ENCODE data around the gene CHID1.

DNA sequence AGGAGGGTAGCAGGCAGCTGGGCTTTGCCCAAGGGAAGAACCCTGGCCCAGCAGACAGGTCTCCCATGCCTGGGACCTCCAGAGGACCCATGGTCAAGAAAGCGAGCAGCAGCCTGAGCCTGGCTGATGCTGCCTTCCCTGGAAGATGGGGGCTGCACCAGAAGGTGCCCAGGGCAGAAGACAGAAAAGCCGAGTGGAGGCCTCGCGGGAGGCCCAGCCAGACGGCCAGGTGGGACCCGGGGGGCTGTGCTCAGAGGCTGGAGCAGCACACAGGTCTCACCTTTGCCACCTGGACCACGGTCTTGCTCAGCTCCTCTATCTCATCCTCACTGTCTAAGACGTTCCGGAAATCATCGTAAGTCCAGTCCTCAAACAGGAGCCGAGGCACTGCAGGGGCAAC lies 10.9 kb downstream of the CHID1 start:
- TF ChIP-seq, protein P1, sequence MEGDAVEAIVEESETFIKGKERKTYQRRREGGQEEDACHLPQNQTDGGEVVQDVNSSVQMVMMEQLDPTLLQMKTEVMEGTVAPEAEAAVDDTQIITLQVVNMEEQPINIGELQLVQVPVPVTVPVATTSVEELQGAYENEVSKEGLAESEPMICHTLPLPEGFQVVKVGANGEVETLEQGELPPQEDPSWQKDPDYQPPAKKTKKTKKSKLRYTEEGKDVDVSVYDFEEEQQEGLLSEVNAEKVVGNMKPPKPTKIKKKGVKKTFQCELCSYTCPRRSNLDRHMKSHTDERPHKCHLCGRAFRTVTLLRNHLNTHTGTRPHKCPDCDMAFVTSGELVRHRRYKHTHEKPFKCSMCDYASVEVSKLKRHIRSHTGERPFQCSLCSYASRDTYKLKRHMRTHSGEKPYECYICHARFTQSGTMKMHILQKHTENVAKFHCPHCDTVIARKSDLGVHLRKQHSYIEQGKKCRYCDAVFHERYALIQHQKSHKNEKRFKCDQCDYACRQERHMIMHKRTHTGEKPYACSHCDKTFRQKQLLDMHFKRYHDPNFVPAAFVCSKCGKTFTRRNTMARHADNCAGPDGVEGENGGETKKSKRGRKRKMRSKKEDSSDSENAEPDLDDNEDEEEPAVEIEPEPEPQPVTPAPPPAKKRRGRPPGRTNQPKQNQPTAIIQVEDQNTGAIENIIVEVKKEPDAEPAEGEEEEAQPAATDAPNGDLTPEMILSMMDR (conservative IDR thresholded peaks at IDR 0.05) = no peak
- TF ChIP-seq EZH2 (IDR thresholded peaks at IDR 0.05; ENCODE audit: low read depth) = no peak

Data from PC-9 (cell line).